HEK293 (cell line): ENCODE data around the gene PTH2R.

Experiments
- ZNF510 ChIP-seq: fragments of 450-650 bp; formaldehyde crosslinking; IDR thresholded peaks from 2 replicates; pipeline ENCODE4 v1.5.1; 2018; ENCODE audit warnings: mild to moderate bottlenecking, missing genetic modification characterization, missing biosample characterization; ENCODE audit not compliant: insufficient replicate concordance
- TF ChIP-seq, protein P1 (sequence below): fragments of 450-650 bp; formaldehyde crosslinking; IDR thresholded peaks from 2 replicates; pipeline ENCODE4 v1.5.1; 2016; ENCODE audit warnings: missing biosample characterization, missing genetic modification characterization
- TF ChIP-seq, protein P2 (sequence below): fragments of 450-650 bp; formaldehyde crosslinking; IDR thresholded peaks from 2 replicates; pipeline ENCODE4 v1.5.1; 2016; ENCODE audit warnings: missing biosample characterization, missing genetic modification characterization

GRCh38 chr2:208437755-208438154, 31.2 kb downstream of the PTH2R start:
- no peak for TF ChIP-seq ZNF510 (tag by site-specific recombination)
- TF ChIP-seq, protein P1, sequence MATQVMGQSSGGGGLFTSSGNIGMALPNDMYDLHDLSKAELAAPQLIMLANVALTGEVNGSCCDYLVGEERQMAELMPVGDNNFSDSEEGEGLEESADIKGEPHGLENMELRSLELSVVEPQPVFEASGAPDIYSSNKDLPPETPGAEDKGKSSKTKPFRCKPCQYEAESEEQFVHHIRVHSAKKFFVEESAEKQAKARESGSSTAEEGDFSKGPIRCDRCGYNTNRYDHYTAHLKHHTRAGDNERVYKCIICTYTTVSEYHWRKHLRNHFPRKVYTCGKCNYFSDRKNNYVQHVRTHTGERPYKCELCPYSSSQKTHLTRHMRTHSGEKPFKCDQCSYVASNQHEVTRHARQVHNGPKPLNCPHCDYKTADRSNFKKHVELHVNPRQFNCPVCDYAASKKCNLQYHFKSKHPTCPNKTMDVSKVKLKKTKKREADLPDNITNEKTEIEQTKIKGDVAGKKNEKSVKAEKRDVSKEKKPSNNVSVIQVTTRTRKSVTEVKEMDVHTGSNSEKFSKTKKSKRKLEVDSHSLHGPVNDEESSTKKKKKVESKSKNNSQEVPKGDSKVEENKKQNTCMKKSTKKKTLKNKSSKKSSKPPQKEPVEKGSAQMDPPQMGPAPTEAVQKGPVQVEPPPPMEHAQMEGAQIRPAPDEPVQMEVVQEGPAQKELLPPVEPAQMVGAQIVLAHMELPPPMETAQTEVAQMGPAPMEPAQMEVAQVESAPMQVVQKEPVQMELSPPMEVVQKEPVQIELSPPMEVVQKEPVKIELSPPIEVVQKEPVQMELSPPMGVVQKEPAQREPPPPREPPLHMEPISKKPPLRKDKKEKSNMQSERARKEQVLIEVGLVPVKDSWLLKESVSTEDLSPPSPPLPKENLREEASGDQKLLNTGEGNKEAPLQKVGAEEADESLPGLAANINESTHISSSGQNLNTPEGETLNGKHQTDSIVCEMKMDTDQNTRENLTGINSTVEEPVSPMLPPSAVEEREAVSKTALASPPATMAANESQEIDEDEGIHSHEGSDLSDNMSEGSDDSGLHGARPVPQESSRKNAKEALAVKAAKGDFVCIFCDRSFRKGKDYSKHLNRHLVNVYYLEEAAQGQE (tag by site-specific recombination), result no peak
- TF ChIP-seq, protein P2, sequence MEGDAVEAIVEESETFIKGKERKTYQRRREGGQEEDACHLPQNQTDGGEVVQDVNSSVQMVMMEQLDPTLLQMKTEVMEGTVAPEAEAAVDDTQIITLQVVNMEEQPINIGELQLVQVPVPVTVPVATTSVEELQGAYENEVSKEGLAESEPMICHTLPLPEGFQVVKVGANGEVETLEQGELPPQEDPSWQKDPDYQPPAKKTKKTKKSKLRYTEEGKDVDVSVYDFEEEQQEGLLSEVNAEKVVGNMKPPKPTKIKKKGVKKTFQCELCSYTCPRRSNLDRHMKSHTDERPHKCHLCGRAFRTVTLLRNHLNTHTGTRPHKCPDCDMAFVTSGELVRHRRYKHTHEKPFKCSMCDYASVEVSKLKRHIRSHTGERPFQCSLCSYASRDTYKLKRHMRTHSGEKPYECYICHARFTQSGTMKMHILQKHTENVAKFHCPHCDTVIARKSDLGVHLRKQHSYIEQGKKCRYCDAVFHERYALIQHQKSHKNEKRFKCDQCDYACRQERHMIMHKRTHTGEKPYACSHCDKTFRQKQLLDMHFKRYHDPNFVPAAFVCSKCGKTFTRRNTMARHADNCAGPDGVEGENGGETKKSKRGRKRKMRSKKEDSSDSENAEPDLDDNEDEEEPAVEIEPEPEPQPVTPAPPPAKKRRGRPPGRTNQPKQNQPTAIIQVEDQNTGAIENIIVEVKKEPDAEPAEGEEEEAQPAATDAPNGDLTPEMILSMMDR (tag by site-specific recombination), result no peak
